ENCODE data around the gene CEBPG. TPM values are rescaled to one million over a fixed set of nuclear protein-coding genes. Genes with fewer than 3 reads are reported as not detected.

Gene CEBPG
- total and polyA plus RNA-seq, 2 donors (not counting 1 experiment from before 2014, with no cell fraction given) = 12.5 to 24.2 TPM

DNA sequence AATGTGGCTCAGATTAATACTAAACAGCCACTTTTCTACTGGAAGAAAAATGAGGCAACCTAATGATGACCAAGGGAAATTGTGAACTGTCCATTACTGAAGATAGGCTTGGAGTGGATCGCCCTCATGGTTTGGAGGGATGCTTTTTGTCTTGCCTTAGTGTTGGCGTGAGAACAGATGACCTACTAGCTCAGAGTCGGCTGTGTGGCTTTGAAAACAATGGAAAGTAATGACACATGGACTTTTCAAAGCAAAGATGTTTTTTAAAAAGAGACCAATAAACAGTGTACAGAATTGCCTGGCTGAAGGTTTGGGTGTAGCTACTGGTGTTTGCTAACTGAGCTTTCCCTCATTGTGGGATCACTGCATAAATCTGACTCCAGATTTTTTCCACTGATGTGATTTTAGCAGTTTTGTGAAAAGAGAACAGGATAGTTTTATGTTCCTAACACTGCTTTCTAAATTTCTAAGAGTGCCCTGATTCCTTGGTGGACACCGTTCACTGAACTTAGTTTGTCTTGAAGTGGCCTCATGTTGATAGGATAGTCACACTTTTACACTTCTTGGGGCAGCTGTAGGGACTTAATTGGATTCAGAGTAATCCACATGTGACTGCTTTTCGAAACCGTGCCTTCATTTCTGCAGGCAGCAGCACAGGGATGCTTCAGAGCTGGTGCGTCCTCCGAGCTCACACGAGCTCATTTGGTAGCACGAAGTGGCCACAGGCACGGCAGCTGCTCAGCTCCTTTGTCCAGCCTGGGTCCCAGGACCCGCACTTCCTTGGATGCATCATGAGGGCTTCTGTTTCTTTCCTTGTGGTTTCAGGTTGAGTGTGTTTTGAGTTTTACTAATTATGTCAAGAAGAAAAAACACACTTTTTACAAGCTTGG lies 4.3 kb downstream of the CEBPG start:
- Histone ChIP-seq H3K4me1 (ENCODE audit: control insufficient read depth in 2 of 2, insufficient read depth in 2 of 2, low read length in 2 of 2) (peaks cover 15 to 16% of the 10 kb centered on the region in 2 donors), H4K20me1 (ENCODE audit: control insufficient read depth, insufficient read depth, low read length, poor library complexity, severe bottlenecking) (peaks cover 76% of the 10 kb centered on the region), H3K9ac (ENCODE audit: low read length) (no peak overlapping the region), H3K27me3 (replicated peaks in 1 of 4; ENCODE audit: control extremely low read depth in 1 of 4, control insufficient read depth in 3 of 4, insufficient read depth in 4 of 4, low read length in 3 of 4) (no peaks in the 10 kb centered on the region), H3K36me3 (replicated peaks in 1 of 2; ENCODE audit: control extremely low read depth in 1 of 2, control insufficient read depth in 1 of 2, extremely low read depth in 1 of 2, insufficient read depth in 2 of 2, low read length in 1 of 2) (peaks cover 0 to 11% of the 10 kb centered on the region in 2 experiments), H3K9me3 (ENCODE audit: control extremely low read depth in 1 of 3, control insufficient read depth in 2 of 3, insufficient read depth in 1 of 3, low read length in 2 of 3) (no peaks in the 10 kb centered on the region), H3K79me2 (ENCODE audit: control insufficient read depth, insufficient read depth, low read length) (peaks cover 79% of the 10 kb centered on the region), H3K4me2 (replicated peaks; ENCODE audit: low read depth, low read length, poor library complexity, severe bottlenecking) (no peak overlapping the region), H2AFZ (ENCODE audit: insufficient read depth, low read depth, low read length, poor library complexity, severe bottlenecking) (no peak overlapping the region), H3K4me3 (ENCODE audit: control extremely low read depth in 1 of 5, extremely low read depth in 1 of 5, insufficient read depth in 1 of 5, low read depth in 2 of 5, low read length in 4 of 5) (no peak overlapping the region), H3K27ac (ENCODE audit: low read length in 2 of 2) (no peak overlapping the region)
- TF ChIP-seq EZH2 (IDR thresholded peaks at IDR 0.05; ENCODE audit: borderline replicate concordance, insufficient read depth, low read depth, low read length, poor library complexity, severe bottlenecking) (no peak), CTCF (IDR thresholded peaks at IDR 0.05) (no peak)
- Mint-ChIP-seq H3K27ac (no peak overlapping the region), H3K9me3 (ENCODE audit: insufficient read depth) (no peaks in the 10 kb centered on the region), H3K4me3 (no peak overlapping the region), H3K4me1 (peaks cover 49% of the 10 kb centered on the region), H3K27me3 (no peaks in the 10 kb centered on the region)
- no peak for ATAC-seq (ENCODE audit: low read depth)
- no peak for DNase-seq
- WGBS (ENCODE audit: insufficient coverage) = 97% methylated on average over 9 of the region's 12 CpGs
- POLR2A ChIA-PET = no interaction called here
- intact Hi-C loops (cut with micrococcal nuclease) = no loop called here
- CTCF ChIA-PET = interaction anchor here (1.0 to 1.1 kb wide), 3 partner anchors 28 to 38 kb away, joined by 3 read pairs; no protein-coding TSS in a partner anchor

Measured in B cell (primary cell).